ENCODE data around the gene CARD14.

Gene CARD14

GRCh38 chr17:80212511-80212910 lies 42.7 kb downstream of the CARD14 start:
- Histone ChIP-seq H2AFZ (ENCODE audit: low read depth) (no peak overlapping the region), H3K9ac (no peak overlapping the region), H3K79me2 (ENCODE audit: insufficient read depth, low read depth) (peaks cover 3% of the 10 kb centered on the region; the same call in 1 of the 2 replicates), H4K20me1 (ENCODE audit: insufficient read depth) (no peaks in the 10 kb centered on the region), H3K36me3 (ENCODE audit: insufficient read depth) (no peaks in the 10 kb centered on the region), H3K4me2 (no peak overlapping the region), H3K27ac (no peak overlapping the region), H3K27me3 (ENCODE audit: insufficient read depth, low read depth) (no peaks in the 10 kb centered on the region), H3K4me3 (IDR thresholded peaks at IDR 0.05; ENCODE audit: insufficient read depth, low read depth, low read length) (no peak overlapping the region), H3K4me1 (ENCODE audit: low read depth, poor library complexity, severe bottlenecking) (no peaks in the 10 kb centered on the region)
- no peak for TF ChIP-seq CTCF (conservative IDR thresholded peaks at IDR 0.05; ENCODE audit: low read depth, low read length)

- no peaks in the 10 kb centered on the region for H4K20me1 ChIP-seq (ENCODE audit: insufficient read depth)
- H3K79me2 ChIP-seq (ENCODE audit: insufficient read depth, low read depth), result peaks cover 9% of the 10 kb centered on the region; the same call in 1 of the 2 replicates
- H3K27me3 ChIP-seq (ENCODE audit: insufficient read depth, low read depth), result no peaks in the 10 kb centered on the region
- TF ChIP-seq CTCF (conservative IDR thresholded peaks at IDR 0.05; ENCODE audit: low read depth, low read length), result no peak
- no peak overlapping the region for H3K9ac ChIP-seq
- H3K4me3 ChIP-seq (IDR thresholded peaks at IDR 0.05; ENCODE audit: insufficient read depth, low read depth, low read length), result no peak overlapping the region
- H2AFZ ChIP-seq (ENCODE audit: low read depth), result no peak overlapping the region
- no peak overlapping the region for H3K27ac ChIP-seq
- H3K4me2 ChIP-seq, result no peak overlapping the region
- peaks cover 2% of the 10 kb centered on the region for H3K4me1 ChIP-seq (ENCODE audit: low read depth, poor library complexity, severe bottlenecking)
- no peaks in the 10 kb centered on the region for H3K36me3 ChIP-seq (ENCODE audit: insufficient read depth)
These were observed 43.3 kb downstream of the CARD14 start for GRCh38 chr17:80212962-80213642.

GRCh38 chr17:80213643-80213975 lies 43.8 kb downstream of the CARD14 start:
- no peaks in the 10 kb centered on the region for H3K36me3 ChIP-seq (ENCODE audit: insufficient read depth)

GRCh38 chr17:80214012-80214877 lies 44.4 kb downstream of the CARD14 start:
- no peak overlapping the region for H3K4me2 ChIP-seq
- H3K36me3 ChIP-seq (ENCODE audit: insufficient read depth), result no peaks in the 10 kb centered on the region
- no peaks in the 10 kb centered on the region for H4K20me1 ChIP-seq (ENCODE audit: insufficient read depth)
- H3K4me1 ChIP-seq (ENCODE audit: low read depth, poor library complexity, severe bottlenecking), result peaks cover 14% of the 10 kb centered on the region
- H3K27me3 ChIP-seq (ENCODE audit: insufficient read depth, low read depth), result no peaks in the 10 kb centered on the region
- H3K27ac ChIP-seq, result no peak overlapping the region
- H2AFZ ChIP-seq (ENCODE audit: low read depth), result no peak overlapping the region
- peaks cover 13% of the 10 kb centered on the region; the same call in 1 of the 2 replicates for H3K79me2 ChIP-seq (ENCODE audit: insufficient read depth, low read depth)
- no peak overlapping the region for H3K9ac ChIP-seq
- H3K4me3 ChIP-seq (IDR thresholded peaks at IDR 0.05; ENCODE audit: insufficient read depth, low read depth, low read length), result no peak overlapping the region
- TF ChIP-seq CTCF (conservative IDR thresholded peaks at IDR 0.05; ENCODE audit: low read depth, low read length), result no peak

More at GRCh38 chr17:80213643-80213975, 43.8 kb downstream of the CARD14 start:
- no peak for TF ChIP-seq CTCF (conservative IDR thresholded peaks at IDR 0.05; ENCODE audit: low read depth, low read length)
- Histone ChIP-seq H3K9ac (no peak overlapping the region), H3K27ac (no peak overlapping the region), H3K27me3 (ENCODE audit: insufficient read depth, low read depth) (no peaks in the 10 kb centered on the region), H4K20me1 (ENCODE audit: insufficient read depth) (no peaks in the 10 kb centered on the region), H3K79me2 (ENCODE audit: insufficient read depth, low read depth) (peaks cover 13% of the 10 kb centered on the region; the same call in 1 of the 2 replicates), H3K4me1 (ENCODE audit: low read depth, poor library complexity, severe bottlenecking) (peaks cover 7% of the 10 kb centered on the region), H2AFZ (ENCODE audit: low read depth) (no peak overlapping the region), H3K4me2 (no peak overlapping the region), H3K4me3 (IDR thresholded peaks at IDR 0.05; ENCODE audit: insufficient read depth, low read depth, low read length) (no peak overlapping the region)
